GM19463 (cell line): ENCODE measurements around the gene GEMIN5.

Experiments
- ATAC-seq: cut with Tn5 transposase; IDR thresholded peaks from one replicate; pipeline ENCODE4 v1.9.1; 2021; ENCODE audit warnings: mild to moderate bottlenecking, moderate library complexity; ENCODE audit not compliant: unreplicated experiment

Gene GEMIN5

GRCh38 chr5:154857530-154858296 lies 80.3 kb downstream of the GEMIN5 start:
- ATAC-seq = peak; percentile 60

- no peak for ATAC-seq
Measured at GRCh38 chr5:154851351-154851750, 86.7 kb downstream of the GEMIN5 start.

GRCh38 chr5:154850255-154851062 lies 87.6 kb downstream of the GEMIN5 start, which contains the start of gene FAXDC2:
Gene FAXDC2 (minus strand): TSS chr5:154850603. CDS start chr5:154838178, 12,425 bp downstream.
- ATAC-seq = no peak

- no peak for ATAC-seq
Measured at GRCh38 chr5:154849791-154850201, 88.2 kb downstream of the GEMIN5 start.

- no peak for ATAC-seq
Measured at GRCh38 chr5:154849264-154849785, 88.7 kb downstream of the GEMIN5 start.

- no peak for ATAC-seq
Measured at GRCh38 chr5:154844809-154845208, 93.2 kb downstream of the GEMIN5 start.

- no peak for ATAC-seq
Measured at GRCh38 chr5:154842689-154843530, 95.1 kb downstream of the GEMIN5 start.

GRCh38 chr5:154841273-154841661 lies 96.7 kb downstream of the GEMIN5 start:
- ATAC-seq = no peak

GRCh38 chr5:154840435-154841272 lies 97.4 kb downstream of the GEMIN5 start:
- ATAC-seq = no peak
